Left renal pelvis (tissue), 4 donors: Measurements from ENCODE around the gene CCDC3. TPM values are rescaled to one million over a fixed set of nuclear protein-coding genes. Genes with fewer than 3 reads are reported as not detected.
"Not testable (repeated sequence)": the region's sequence is repeated elsewhere in the genome, so short reads cannot be mapped to it uniquely, and the experiment has no call there.

Experiments
- DNase-seq, 4 donors: peaks; one replicate each; pipeline ENCODE4 v3.0.0-alpha.2; 2013; ENCODE audit warnings: low read depth in 4 of 4, low spot score in 3 of 4
- polyA plus RNA-seq, 4 donors: library from polyadenylated mRNA; unstranded; fragments of 120-200 nt; gene quantifications; one replicate each; pipeline ENCODE4 v1.2.1, GENCODE V29; 2013; ENCODE audit not compliant: insufficient read length in 4 of 4

Gene CCDC3
- polyA plus RNA-seq, 4 donors = 12.6 to 14.8 (median 13.6) TPM

- DNase-seq = no peak
These were observed 337 bp upstream of the CCDC3 start for GRCh38 chr10:13001887-13002212.

DNA sequence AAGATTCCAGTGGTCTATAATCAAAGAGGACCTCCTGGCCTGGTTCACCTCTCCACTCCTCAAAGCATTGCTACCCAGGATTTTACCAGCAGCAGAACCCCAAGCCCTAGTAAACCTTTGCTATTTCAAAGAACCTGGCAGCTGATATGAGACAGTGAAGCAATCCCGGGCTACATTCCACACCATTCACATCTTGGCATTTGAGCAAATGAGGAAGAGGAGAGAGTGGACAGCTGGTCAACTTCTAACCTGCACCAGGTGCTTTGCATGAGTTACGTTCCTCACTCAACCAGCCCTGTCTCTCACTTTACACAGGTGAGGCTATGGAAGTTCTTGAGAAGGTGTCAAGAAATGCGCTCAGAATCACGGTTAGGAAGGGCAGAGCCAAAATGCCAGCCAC, 1.1 kb downstream of the CCDC3 start:
- no peak for DNase-seq

DNA sequence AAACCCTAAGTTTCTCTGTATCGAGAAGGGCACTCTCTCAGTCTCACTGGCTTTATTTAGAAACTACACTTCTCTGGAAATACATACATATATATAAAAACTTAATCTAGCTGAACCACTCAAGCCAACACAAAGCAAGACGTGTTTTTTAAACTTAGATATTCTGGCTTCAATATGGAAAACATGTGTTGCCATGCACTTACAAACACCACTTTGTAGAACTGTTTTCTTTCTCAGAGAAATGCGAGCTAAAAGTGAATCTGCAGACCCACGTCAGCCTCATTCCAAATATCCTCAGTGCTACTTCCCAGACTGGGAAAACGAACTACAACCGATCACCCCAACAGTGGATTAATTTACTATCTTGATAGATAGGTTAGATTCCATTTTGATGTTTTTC, 1.7 kb downstream of the CCDC3 start:
- DNase-seq = no peak

DNA sequence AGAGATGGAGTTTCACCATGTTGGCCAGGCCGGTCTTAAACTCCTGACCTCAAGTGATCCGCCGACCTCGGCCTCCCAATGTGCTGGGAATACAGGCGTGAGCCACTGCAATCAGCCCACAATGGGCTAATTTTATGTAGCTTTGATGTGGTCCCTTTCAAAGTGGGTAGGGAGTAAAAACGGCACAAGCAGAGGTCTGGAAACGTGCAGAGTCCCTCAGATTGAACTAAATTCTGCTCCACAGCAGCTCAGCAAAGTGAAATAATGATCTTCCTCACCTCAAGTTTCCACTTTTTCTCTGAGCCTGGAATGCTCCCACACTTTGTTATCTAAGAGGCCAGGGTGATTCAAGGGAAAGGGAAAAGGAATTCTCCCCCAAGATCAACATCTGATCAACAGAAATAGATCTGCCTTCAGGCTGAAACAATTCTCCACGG, 6.1 kb downstream of the CCDC3 start:
- DNase-seq = no peak

DNA sequence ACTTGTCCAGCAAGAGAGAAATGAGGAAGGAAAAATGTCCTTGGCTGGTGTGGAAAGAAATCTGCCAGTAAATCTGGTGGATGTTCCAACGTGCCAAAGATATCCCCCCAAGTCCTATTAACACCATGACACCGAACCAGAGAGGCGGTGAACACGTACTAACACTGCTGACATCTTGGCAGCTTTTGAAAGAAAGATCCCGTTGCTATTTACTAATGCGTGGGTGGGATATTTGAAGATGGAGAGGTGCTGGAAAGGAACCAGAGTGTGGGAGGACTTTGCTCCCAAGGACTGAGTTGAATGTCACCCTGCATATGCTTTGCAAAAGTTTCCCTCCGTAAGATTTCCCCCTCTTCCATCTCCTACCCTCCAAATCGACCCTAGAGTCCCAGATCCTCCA, 7.9 kb downstream of the CCDC3 start:
- DNase-seq = no peak

GRCh38 chr10:12985347-12985746, 16.2 kb downstream of the CCDC3 start:
- no peak for DNase-seq

DNA sequence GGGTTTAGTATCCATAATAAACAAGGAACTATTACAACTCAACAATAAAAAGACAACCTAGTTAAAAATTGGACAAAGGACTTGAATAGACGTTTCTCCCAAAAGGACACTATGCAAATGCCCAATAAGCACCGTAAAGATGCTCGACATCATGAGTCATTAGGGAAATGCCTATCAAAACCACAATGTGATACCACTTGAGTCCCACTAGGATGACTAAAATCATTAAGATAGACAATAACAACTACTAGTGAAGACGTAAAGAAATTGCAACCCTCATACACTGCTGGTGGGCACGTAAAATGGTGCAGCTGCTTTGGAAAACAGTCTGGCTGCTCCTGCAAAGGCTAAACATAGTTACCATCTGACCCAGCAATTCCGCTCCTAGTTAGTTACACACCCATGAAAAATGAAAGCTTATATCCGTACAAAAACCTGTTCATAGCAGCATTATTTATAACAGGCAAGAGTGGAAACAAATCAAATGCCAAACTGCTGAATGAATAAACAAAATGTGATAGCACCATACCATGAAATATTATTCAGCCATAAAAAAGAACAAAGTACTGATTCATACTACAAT, 17.3 kb downstream of the CCDC3 start:
- no peak for DNase-seq

GRCh38 chr10:12983568-12983967, 17.9 kb downstream of the CCDC3 start:
- DNase-seq = not testable (repeated sequence)

DNA sequence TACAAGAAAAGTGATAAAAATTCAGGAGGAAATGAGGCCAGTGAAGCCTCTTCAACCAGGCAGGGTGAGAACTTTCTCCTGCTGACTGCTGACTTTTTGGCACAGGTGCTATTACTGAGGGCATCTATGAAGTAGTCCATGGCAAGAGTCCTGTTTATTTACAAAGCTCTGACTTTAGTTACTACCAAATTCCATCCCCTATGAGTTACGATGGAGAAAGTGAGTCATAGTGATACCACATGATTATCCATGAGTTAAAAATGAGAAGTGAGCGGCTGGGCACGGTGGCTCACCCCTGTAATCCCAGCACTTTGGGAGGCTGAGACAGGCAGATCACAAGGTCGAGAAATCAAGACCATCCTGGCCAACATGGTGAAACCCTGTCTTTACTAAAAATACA, 19.9 kb downstream of the CCDC3 start:
- no peak for DNase-seq

- DNase-seq = no peak
These were observed 20.7 kb downstream of the CCDC3 start for GRCh38 chr10:12980713-12981306.

DNA sequence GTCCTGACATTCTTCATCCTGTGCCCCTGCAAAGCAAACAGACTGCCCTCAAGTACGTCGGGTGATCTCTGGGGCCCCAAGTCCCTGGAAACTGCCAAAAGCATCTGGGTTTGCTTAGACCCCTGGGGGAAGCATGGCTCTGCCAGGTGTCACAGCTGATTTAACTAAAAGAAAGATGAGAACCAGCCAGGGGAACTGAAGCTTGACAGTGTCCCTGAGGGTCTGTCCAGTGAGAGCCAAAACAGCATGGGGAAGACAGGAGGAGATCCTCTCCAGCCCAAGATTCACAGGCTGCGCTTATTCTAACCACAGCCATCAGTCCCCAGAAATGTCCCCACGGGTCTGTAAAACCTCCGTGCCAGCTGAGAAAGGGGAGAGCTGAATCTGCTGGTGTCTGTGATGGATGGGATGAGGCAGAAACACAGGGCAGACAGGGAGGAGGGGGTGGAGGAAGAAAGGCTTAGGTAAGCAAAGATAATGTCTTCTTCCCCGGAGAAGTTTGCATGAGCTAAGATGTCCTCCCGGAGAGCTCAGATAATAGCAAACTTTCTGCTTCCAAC, 21.3 kb downstream of the CCDC3 start:
- DNase-seq = no peak

- no peak for DNase-seq
These were observed 22.6 kb downstream of the CCDC3 start for GRCh38 chr10:12978891-12979290.

DNA sequence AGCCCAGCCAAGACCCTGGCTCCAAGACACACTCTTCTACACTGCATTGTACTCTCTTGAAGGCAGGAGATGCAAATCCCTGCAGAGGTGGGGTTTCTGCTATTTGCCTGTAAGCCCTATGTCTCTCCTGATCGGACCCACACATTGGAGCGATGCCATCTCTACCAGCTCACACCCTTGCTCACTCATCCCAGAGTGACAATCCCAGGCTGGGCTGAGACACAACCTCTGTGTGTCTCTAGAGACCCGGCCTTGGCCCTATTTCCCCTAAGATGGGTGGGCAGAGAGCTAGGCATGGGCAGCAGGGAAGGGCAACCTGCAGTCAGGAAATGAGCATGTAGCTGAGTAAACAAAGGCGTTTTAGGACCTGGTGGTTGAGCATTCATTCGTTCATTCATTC, 25.6 kb downstream of the CCDC3 start:
- no peak for DNase-seq

GRCh38 chr10:12975266-12975665, 26.2 kb downstream of the CCDC3 start:
- DNase-seq = no peak

DNA sequence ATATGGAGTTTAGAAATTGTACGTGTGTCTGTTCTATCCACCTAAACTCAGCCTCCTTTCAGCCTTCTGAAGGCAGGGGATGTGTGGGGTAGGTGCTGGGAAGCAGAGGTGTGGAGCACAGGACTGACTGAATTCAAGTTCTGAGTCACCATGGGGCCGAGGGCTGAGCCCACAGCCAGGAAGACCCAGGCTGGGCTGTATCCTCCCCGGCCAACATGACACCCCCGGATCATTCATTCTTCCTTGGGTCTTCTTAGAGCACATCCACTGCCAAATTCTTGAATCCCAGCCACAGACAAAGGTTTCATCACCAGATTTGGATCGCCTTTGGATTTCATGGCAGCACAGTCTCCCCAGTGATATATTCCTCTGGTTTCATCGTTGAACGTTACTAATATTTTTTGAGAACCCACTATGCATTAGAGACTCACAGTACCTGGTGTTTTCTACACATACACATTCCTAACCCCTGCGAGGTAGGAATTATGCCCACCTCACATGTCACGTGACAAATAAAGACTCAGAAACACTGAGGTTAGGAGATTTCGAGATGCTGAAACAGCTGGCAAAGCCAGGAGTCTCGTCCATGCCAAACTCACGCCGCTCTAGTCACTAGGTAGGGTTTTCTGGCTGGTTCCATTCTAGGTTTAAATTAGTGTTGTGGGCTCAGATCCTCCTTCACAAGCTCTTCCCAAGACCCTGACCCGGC, 26.9 kb downstream of the CCDC3 start:
- DNase-seq = no peak

GRCh38 chr10:12974078-12974477, 27.4 kb downstream of the CCDC3 start:
- no peak for DNase-seq

GRCh38 chr10:12973149-12973718, 28.3 kb downstream of the CCDC3 start:
- no peak for DNase-seq

DNA sequence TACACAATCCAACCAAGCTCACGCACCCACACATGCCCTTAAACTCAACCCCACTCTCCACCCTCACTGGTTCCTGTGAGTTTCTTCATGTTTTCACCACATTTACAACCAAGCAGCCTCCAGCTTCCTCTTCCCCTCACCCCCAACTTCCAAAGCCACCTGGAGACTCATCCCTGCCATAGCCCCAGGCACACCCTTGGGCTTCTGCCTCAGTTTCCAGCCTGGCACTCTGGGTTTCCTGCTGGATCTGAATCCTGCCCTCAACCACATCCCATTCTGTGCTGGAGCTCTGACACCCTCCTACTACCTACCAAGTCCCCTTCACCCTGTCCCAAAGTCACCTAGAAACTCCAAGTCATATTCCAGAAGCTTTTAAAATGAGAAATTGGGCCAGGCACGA, 29.4 kb downstream of the CCDC3 start:
- no peak for DNase-seq

- DNase-seq = no peak
These were observed 30.3 kb downstream of the CCDC3 start for GRCh38 chr10:12971001-12971788.

GRCh38 chr10:12969951-12970350, 31.6 kb downstream of the CCDC3 start:
- no peak for DNase-seq

DNA sequence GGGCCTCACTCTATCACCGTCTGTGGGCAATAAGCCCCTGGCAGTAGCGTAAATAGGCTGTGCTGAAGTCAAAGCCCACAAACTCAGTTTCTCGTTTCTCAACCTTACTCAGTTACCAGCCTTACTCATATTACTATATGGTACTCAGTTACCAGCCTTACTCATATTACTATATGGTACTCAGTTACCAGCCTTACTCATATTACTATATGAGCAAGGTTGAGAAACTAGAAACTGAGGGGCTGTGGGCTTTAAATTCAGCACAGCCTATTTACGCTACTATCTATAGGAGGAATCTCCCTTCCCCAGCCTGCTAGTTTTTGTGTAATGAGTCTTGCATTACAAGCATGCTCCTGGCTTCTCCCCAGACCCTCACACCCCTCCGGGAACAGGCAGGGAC, 35.4 kb downstream of the CCDC3 start:
- no peak for DNase-seq
